GM23248 (cell line): ENCODE data around the gene SRP14.

Experiments used
- EZH2 ChIP-seq: fragments of 200-600 bp; sonication (generic); IDR thresholded peaks from 2 replicates; pipeline ENCODE4 v1.6.1; 2018; ENCODE audit warnings: antibody characterized with exemption, mild to moderate bottlenecking; ENCODE audit not compliant: insufficient read depth, poor library complexity, severe bottlenecking
- EZH2phosphoT487 ChIP-seq: fragments of 200-600 bp; sonication (generic); IDR thresholded peaks from 2 replicates; pipeline ENCODE4 v1.6.1; 2018; ENCODE audit warnings: antibody characterized with exemption, moderate library complexity, mild to moderate bottlenecking, low read depth; ENCODE audit not compliant: insufficient read depth

DNA sequence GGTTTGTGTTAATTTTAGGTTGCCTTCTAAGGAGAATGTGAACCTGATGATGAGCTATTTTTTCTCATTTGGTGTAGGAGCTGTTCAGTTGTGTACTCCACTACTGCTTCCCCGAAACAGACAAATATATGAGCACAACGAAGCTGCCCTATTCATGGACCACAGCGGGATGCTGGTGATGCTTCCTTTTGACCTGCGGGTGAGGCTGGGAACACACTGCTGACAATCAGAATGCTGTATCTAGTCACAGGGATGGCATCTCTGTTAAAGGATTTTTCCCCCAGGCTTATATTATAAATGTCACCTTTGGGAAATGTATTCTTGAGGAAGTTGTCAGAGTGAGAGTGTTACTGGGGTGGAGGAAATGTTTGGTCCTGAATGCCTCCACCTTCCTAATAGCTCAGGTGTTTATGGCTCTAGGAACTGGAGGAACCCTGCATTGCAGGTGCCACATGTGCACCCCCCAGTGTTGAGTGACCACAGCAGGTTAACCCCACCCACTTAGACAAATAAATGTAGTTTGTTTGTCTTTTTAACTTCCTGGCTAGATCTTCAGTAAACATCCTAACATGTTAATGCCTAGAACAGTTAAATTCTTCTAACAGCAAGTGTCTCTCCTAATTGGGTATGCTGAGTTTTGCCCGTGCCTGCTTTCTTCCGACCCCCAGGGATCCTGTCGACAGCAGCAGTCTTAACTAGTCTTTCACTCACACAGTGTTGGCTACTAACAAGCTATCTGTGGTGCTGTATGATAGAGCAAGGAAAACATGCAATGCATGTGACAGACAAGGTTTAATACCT lies 35.7 kb downstream of the SRP14 start:
- TF ChIP-seq EZH2 (no peak), EZH2phosphoT487 (no peak)
